GM21526 (cell line): ENCODE measurements around the gene CFAP58.

ENCODE experiments used
- ATAC-seq: cut with Tn5 transposase; IDR thresholded peaks from one replicate; pipeline ENCODE4 v1.9.1; 2021; ENCODE audit warnings: moderate library complexity; ENCODE audit not compliant: unreplicated experiment, low FRiP score

Gene CFAP58

GRCh38 chr10:104321226-104321625, 32.4 kb upstream of the CFAP58 start:
- ATAC-seq: no peak

DNA sequence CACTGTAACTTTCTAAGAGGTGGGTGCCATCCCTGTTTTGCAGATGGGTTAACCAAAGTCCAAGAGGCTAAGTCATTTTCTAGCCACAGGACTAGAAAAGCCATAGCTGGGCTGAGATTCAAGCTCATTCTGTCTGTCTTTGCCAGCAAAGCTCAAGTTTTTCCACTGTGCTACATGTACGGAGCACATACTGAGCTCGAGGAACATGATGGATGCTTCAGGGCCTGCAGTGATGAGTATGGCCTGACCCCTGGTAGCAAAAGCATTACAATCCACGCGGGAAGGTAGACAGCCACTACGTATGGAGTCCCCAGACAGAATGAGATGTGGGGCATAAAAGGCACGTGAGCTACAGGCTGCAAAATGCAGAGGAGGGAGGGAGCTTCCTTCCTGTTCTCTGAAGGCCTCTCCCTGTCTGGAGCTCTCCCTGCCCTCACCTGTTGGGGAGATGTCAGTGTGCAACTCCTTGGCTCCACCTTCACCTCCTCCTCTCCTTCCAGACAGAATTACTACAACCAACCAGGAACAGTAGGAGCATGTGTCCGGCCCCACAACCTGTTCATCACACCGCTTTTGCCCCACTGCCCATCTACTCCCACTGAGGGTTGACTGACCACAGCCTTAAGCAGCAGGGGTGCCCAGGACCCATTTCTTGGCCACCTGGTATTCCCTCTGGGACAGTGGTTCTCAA, 31.8 kb upstream of the CFAP58 start:
- no peak for ATAC-seq

- no peak for ATAC-seq
These were observed 31.2 kb upstream of the CFAP58 start for GRCh38 chr10:104322416-104322782.

DNA sequence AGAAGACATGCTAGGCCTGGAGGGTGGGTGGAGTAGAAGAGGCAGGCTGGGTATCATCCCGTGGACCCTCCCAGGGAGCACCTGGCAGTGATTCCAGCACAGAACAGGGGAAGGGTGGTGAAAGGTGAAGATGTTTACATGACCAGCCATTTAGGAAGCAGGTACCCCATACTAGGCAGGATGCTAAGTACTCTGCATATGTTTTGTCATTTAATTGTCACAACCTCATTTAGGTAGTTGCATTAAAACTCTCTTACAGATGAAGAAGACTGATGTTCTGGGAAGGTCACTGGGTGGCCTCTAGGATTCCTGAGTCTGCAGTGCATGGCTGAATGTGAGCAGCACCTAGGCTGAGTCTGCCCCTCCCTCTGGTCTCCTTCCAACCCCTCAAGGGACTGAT, 30.5 kb upstream of the CFAP58 start:
- no peak for ATAC-seq

GRCh38 chr10:104323760-104324201, 29.9 kb upstream of the CFAP58 start:
- ATAC-seq: no peak

GRCh38 chr10:104324221-104324686, 29.4 kb upstream of the CFAP58 start:
- ATAC-seq: no peak

DNA sequence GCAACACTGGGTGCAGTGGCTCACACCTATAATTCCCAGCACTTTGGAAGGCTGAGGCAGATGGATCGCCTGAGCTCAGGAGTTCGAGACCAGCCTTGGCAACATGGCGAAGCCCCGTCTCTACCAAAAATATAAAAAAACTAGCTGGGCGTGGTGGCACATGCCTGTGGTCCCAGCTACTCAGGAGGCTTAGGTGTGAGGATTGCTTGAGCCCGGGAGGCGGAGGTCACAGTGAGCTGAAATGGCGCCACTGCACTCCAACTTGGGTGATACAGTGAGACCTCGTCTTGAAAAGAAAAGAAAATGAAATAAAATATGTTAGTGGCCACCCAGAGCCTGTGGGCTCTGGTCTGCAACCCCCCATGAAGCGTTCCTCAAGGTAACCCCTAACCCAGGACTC, 28.7 kb upstream of the CFAP58 start:
- no peak for ATAC-seq

DNA sequence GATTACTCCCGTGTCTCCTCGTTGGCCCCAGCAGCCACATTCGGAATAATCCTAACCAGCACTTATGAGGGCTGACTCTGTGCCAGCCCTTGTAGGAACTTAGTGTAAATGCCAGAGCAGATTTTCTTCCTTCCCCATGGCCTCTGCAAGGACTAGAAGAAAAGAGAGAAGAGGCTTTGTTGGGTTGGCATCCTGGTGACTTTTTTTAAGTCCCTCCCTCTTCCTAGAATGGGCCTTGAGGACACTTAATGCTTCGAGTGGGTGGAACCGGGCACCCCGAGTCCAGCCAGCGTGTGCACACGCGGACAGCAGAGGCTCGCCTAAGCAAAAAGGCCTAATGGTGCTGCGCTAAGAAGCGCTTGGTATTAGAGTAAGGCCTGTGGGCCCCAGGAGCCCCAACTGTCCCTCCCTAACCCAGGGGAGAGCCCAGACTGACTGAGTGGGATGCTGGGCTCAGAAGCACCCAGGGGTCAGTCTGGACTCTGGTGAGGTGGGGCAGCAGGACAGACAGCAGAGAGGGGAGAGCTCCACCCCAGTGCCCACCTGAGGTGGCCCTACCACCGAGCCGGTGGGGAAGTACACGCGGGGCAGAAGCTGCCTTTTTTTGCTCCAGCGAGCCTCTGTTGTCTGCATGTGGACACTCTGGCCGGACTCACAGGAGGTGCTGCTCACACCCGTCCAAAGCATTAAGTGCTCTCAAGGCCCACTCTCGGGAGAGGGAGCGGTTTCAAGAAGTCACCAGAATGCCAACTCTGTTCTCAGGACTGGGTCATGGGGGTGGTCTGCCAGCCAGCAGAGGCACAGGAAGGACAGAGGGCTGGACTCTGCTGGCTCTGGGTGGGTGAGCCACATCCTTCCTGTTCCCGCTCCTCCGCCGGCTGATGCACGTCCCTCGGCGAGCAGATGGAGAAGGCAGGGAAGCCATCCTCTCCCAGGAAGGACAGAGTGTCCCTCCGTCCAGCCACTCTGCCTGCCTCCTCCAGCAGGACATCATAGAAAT, 27.9 kb upstream of the CFAP58 start:
- no peak for ATAC-seq

DNA sequence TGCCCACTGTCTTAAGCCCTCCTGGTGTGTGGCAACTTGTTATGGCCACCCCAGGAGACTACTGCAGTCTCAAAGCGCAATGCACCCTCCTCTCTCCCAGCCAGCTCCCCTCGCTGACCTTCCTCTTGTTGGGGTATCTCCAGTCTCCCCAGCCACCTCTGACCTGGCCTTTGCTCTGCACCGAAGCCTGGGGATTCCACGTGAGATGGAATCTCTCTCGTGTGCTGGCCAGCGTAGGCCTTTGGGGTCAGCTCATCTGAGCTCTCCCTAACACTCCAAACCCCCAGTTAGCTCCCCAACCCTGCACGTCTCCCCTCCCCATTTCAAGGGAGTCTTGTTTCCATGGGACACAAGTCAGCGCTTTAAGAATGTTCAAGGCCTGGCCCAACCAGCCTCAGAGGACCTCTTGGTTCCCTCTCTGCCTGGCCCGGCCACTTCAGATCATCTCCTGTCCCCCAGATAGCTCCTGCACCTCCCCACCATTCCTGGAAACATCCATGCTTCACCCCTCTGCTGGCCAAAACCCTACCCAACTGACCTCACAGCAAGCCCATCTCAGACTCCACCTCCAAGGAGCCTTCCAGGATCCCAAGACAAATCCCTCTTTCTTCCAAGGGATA, 26.5 kb upstream of the CFAP58 start:
- no peak for ATAC-seq

DNA sequence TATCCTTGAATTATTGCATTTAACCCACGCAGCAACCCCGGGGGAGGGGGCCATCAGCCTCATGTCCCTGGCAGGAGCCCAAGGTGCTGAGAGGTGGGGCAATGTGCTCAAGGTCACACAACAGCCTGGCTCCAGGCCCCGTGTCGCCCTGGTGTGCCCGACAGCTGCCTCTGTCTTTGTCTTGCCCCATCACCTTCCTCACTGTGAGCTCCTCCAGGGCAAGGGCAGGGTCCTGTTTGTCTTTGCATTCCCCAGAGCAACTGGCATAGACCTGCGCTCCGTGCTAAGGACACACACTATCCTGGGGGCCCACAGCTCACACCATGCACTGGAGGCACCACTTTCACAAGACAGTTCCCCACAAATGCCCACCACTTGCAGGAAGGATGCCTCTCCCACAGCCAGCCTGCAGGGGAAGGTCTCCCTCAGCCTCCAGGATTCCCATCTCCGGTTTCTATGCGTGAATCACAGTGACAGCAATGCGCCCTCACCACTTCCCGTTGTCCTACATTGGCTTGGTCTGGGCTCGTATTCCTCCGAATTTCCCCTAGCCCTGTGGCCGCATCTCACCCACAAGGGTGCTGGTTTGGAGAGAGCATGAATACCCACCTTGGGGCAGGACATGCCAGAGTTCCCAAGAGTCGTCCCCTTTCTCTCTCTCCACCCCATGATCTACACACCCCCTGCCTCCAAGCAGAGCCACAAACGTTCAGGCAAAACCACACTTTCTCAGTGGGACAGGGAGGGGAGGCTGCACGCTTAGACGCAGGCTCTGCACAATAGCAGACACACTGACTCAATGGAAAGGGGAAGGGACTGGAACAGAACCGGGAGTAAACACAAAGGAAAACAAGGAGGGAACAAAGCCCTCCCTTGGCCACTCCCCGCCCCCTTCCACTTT, 25.6 kb upstream of the CFAP58 start:
- ATAC-seq: no peak

GRCh38 chr10:104328646-104328895, 25.1 kb upstream of the CFAP58 start:
- ATAC-seq: no peak

DNA sequence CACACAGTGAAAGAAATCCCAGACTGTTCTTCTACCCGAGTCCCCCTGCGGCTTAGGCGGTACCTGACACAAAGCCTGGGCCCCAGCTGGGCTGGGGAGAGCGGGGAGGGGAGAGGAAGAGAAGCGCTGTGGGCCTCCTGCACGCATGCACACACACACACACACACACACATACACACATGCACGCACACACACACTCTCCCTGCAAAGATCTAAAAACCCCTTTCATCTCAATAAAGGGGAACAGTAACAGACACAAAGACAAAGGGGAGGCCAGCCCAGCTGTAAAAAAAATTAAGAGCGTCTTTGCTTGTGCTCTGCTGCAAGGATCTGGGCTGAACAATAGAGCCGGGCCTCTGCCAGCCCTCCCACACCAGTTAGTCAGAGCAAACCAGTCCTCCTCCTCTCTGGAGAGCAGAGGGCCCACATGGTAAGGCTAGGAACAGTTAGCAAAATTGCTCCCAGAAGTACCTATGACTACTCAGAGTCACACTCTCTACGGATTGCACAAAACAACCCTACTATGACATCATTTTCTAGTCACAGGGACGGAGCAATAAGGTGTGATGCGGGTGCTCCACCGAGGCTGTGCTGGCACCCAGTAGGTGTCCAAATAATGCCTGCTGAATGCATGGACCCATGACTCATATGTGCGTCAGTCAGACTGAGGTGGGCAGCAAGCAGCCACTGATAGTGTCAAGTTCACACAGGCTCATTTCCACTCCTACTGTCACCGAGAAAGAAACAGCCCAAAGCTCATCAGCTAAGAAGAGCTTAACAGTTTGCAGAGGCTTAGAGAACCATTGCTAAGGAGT, 24.5 kb upstream of the CFAP58 start:
- ATAC-seq: peak; percentile 48

DNA sequence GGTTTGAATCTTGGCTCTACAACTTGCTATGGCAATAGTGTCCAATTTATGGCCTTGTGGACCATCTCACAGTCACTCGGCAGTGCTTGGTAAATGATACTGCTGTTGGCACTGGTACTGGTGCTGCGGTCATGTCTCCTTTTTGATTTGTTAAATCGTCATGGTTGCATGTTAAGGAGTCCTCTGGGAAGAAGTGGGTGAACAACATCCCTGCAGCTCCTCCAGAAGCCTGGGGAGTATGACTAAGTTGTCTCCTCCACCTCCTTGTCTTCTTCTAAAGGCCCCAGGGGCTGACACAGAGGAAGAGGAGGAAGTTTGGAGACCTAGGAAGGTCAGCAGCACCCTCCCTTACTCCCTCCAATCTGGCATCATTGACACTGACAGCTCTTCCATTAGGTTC, 23.9 kb upstream of the CFAP58 start:
- no peak for ATAC-seq

DNA sequence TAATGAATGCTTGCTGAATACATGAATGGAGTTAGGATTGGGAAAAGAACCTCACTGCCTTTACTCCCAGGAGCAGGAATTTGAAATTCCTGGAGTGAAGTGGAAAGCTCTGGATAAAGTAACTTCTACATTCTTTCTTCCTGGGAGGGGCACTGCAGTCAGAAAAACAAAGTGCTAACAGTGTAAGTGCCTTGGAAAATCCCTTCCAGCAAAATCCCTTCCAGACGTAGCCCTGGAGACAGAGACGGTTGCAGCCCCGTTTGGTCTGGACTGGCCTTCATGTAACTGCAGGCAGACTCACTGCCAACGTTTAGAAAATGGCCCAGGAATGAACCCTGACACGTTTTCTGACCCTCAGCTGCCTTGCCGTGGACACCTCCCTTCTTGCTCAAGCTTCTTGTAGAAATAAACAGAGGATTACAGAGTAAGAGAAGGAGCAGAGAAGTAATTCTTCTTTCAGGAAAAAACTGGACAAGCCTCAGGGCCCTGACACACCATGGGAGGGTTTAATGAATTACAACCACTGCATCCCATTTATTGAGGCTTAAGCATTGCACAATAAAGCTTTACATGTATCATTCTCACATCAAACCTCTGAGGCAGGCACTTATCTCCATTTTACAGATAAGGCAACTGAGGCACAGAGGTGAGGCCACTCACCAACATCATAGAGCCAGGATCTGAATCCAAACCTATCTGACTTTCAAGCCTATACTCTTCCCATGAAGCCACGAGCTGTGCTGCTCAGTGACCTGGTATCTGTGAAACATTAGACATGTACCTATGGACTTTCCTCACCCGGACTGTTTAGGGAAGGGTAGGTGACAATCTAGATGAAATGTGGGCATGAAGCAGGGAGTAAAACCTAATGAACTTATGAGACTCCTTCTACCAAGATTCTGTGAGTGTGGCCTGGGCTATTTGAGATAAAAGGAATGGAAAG, 23.2 kb upstream of the CFAP58 start:
- ATAC-seq: no peak

DNA sequence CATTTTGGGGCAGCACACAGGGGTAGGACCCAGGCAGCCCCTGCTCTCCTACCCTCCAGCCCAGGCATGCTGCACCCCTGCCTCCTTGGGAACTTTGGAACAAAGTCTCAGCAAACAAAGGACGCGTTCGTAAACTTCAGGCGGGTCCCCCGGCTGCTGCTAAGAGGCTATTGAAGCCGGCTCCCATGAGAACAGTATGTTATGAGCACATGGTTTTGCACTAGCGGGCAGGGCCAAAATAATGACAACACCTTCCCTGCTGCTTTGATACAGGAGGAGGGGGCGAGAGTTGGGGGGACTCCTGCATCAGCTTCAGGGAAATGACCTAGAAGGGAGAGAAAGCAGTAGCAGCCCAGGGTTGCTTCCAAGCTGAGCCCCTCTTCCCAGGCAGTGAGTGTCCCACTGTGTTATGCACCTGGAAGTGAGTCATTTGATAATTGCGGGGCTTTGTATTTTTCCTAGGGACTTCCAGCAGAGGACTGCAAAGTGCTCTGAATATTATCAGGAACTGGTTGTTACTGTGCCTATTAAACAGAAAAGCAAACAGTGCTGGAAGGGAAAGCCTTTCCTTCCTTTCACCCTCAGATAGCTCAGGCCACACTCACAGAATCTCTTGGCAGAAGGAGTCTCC, 22.3 kb upstream of the CFAP58 start:
- no peak for ATAC-seq

- no peak for ATAC-seq
These were observed 21.2 kb upstream of the CFAP58 start for GRCh38 chr10:104332243-104333031.

GRCh38 chr10:104333032-104333727, 20.5 kb upstream of the CFAP58 start:
- ATAC-seq: no peak
